Endothelial cell of umbilical vein (primary cell): ENCODE data around the gene CNTNAP2. TPM values are rescaled to one million over a fixed set of nuclear protein-coding genes. Genes with fewer than 3 reads are reported as not detected.

Source experiments
- BruUV-seq: library from RNA; stranded (reverse); fragments of 400-500 nt; replicated peaks from 2 replicates; lab custom pipeline; 2021; lab: Mats Ljungman, UMichigan
- CTCF ChIA-PET: fragments of 300-600, 350-600 bp; sonication (Branson Sonifier 250); formaldehyde crosslinking; loops from one replicate; lab custom pipeline; 2021; ENCODE audit warnings: antibody characterized with exemption, inconsistent platforms; lab: Charles Lee
- POLR2A ChIA-PET: fragments of 300-600, 350-600 bp; sonication (Branson Sonifier 250); formaldehyde crosslinking; loops from one replicate; lab custom pipeline; 2021; ENCODE audit warnings: antibody characterized with exemption, inconsistent platforms; lab: Charles Lee
- DNase-seq: peaks from one replicate; pipeline ENCODE4 v3.0.0-alpha.2; 2011; ENCODE audit warnings: low read depth, low spot score
- FAIRE-seq: peaks from 2 replicates; lab custom pipeline; 2011; peaks lifted over from hg19 to GRCh38; lab: Jason Lieb, UNC
- H2AFZ ChIP-seq: 2 replicates; pipeline ENCODE4 v1.6.0; 2012; ENCODE audit warnings: low read depth, low read length, control low read depth, inconsistent platforms
- H3K27ac ChIP-seq: 2 replicates; pipeline ENCODE4 v1.5.1; 2011; ENCODE audit warnings: low read depth, mild to moderate bottlenecking, control low read depth, low read length, moderate library complexity; ENCODE audit not compliant: insufficient read depth
- H3K27me3 ChIP-seq, 2 experiments: 2 replicates each; pipeline versions ENCODE4 v1.6.0 to v1.6.1; 2011; ENCODE audit warnings: low read length in 2 of 2, mixed read lengths in 1 of 2; ENCODE audit not compliant: control insufficient read depth in 2 of 2, insufficient read depth in 2 of 2
- H3K36me3 ChIP-seq, 2 experiments: 2 replicates in 1 of 2; 3 replicates in 1 of 2; pipeline ENCODE4 v1.5.1; 2011; ENCODE audit warnings: low read length in 2 of 2, mild to moderate bottlenecking in 1 of 2, moderate library complexity in 1 of 2; ENCODE audit not compliant: control insufficient read depth in 2 of 2, insufficient read depth in 2 of 2; ENCODE audit errors: extremely low read depth in 1 of 2
- H3K4me1 ChIP-seq: 3 replicates; pipeline ENCODE4 v1.5.1; 2011; ENCODE audit warnings: mild to moderate bottlenecking, low read length; ENCODE audit not compliant: control insufficient read depth, insufficient read depth; ENCODE audit errors: extremely low read depth
- H3K4me2 ChIP-seq: 2 replicates; pipeline ENCODE4 v1.6.1; 2011; ENCODE audit warnings: low read length, control low read depth, mixed read lengths; ENCODE audit not compliant: insufficient read depth
- H3K4me3 ChIP-seq, 3 experiments: fragments of 200-600 bp in 1 of 3; sonication (generic), shearing (Covaris generic) in 1 of 3; replicated peaks in 1 of 3; 2 replicates each; pipeline ENCODE4 v1.5.1; 2011 to 2016; ENCODE audit warnings: control low read depth in 3 of 3, low read length in 3 of 3, mild to moderate bottlenecking in 2 of 3, inconsistent platforms in 1 of 3, low read depth in 1 of 3, moderate library complexity in 1 of 3; ENCODE audit not compliant: insufficient read depth in 1 of 3
- H3K79me2 ChIP-seq: 2 replicates; pipeline ENCODE4 v1.6.0; 2012; ENCODE audit warnings: low read length, inconsistent platforms; ENCODE audit not compliant: control insufficient read depth, insufficient read depth
- H3K9ac ChIP-seq: replicated peaks from 2 replicates; pipeline ENCODE3; 2011; ENCODE audit warnings: low read length, control low read depth; ENCODE audit not compliant: insufficient read depth; ENCODE audit errors: extremely low read depth
- H3K9me1 ChIP-seq: replicated peaks from 3 replicates; pipeline ENCODE4 v1.6.0; 2011; ENCODE audit warnings: mild to moderate bottlenecking, low read length; ENCODE audit not compliant: control insufficient read depth, insufficient read depth; ENCODE audit errors: extremely low read depth
- H3K9me3 ChIP-seq: replicated peaks from 2 replicates; pipeline ENCODE4 v1.5.1; 2012; ENCODE audit warnings: low read length, inconsistent platforms; ENCODE audit not compliant: control insufficient read depth, insufficient read depth
- H4K20me1 ChIP-seq: replicated peaks from 2 replicates; pipeline ENCODE3; 2011; ENCODE audit warnings: mild to moderate bottlenecking, low read length; ENCODE audit not compliant: control insufficient read depth, insufficient read depth; ENCODE audit errors: extremely low read depth
- EZH2 ChIP-seq: IDR thresholded peaks from 2 replicates; pipeline ENCODE4 v1.6.1; 2012; ENCODE audit warnings: borderline replicate concordance, low read depth, mild to moderate bottlenecking, moderate library complexity, low read length, inconsistent platforms; ENCODE audit not compliant: severe bottlenecking
- FOS ChIP-seq: IDR thresholded peaks from 2 replicates; pipeline ENCODE4 v1.6.1; 2011; ENCODE audit warnings: mild to moderate bottlenecking, low read length, moderate library complexity, borderline replicate concordance; ENCODE audit not compliant: insufficient read depth
- GATA2 ChIP-seq: IDR thresholded peaks from 2 replicates; pipeline ENCODE4 v1.7.0; 2011; ENCODE audit warnings: low read depth, mild to moderate bottlenecking, moderate library complexity, mixed read lengths, low read length; ENCODE audit not compliant: insufficient read length, insufficient read depth
- JUN ChIP-seq: IDR thresholded peaks from 2 replicates; pipeline ENCODE4 v1.6.1; 2011; ENCODE audit warnings: borderline replicate concordance, low read depth; ENCODE audit not compliant: insufficient read length, insufficient read depth
- MYC ChIP-seq: IDR thresholded peaks from one replicate; pipeline ENCODE4 v1.6.1; 2011; ENCODE audit warnings: mild to moderate bottlenecking, low read depth, low read length
- POLR2A ChIP-seq: IDR thresholded peaks from 2 replicates; pipeline ENCODE4 v1.6.1; 2012; ENCODE audit warnings: low read depth, mild to moderate bottlenecking, control low read depth, low read length
- POLR2AphosphoS5 ChIP-seq: IDR thresholded peaks from 2 replicates; pipeline ENCODE4 v1.6.1; 2012; ENCODE audit warnings: low read depth, mild to moderate bottlenecking, control low read depth, low read length, moderate library complexity; ENCODE audit not compliant: insufficient read depth
- dilution Hi-C: fragments of 300-500 bp; cut with MboI; formaldehyde crosslinking; loops from one replicate; pipeline ENCODE4 v1.15.0; 2019; ENCODE audit warnings: low sequenced_read_pairs; ENCODE audit not compliant: extremely low pct_ligation_motif_present
- intact Hi-C: fragments of 100-400 bp; cut with micrococcal nuclease; formaldehyde crosslinking; loops from one replicate; pipeline ENCODE4 v1.10.0; 2022
- polyA plus RNA-seq, 4 experiments: library from polyadenylated mRNA; depleted of rRNA in 3 of 4; stranded (reverse) in 3 of 4; unstranded in 1 of 4; fragments of >200 nt; gene quantifications; 2 replicates each; pipeline versions ENCODE4 v1.2.1 to v1.2.3, GENCODE V29; 2011 to 2012; ENCODE audit warnings: missing spikeins in 1 of 4
- total RNA-seq: library from RNA; stranded (reverse); gene quantifications from 2 replicates; pipeline ENCODE4 v1.2.3, GENCODE V29; 2021
- TF ChIP-seq, protein P1 (sequence below): IDR thresholded peaks from 2 replicates; pipeline ENCODE4 v1.6.1; 2011; ENCODE audit not compliant: insufficient read depth, insufficient read length
- TF ChIP-seq, protein P2 (sequence below), 2 donors: IDR thresholded peaks; 1 replicate in 1 of 2; 2 replicates in 1 of 2; pipeline ENCODE4 v1.5.1; 2011; ENCODE audit warnings: low read length in 2 of 2, mild to moderate bottlenecking in 2 of 2, moderate library complexity in 2 of 2, control low read depth in 1 of 2, inconsistent platforms in 1 of 2, low read depth in 1 of 2; ENCODE audit not compliant: insufficient read depth in 1 of 2; ENCODE audit errors: extremely low read depth in 1 of 2

The CNTNAP2 gene
- total and polyA plus RNA-seq, 2 donors (not counting 3 experiments of a cell fraction or from before 2014, with no cell fraction given), result not detected

DNA sequence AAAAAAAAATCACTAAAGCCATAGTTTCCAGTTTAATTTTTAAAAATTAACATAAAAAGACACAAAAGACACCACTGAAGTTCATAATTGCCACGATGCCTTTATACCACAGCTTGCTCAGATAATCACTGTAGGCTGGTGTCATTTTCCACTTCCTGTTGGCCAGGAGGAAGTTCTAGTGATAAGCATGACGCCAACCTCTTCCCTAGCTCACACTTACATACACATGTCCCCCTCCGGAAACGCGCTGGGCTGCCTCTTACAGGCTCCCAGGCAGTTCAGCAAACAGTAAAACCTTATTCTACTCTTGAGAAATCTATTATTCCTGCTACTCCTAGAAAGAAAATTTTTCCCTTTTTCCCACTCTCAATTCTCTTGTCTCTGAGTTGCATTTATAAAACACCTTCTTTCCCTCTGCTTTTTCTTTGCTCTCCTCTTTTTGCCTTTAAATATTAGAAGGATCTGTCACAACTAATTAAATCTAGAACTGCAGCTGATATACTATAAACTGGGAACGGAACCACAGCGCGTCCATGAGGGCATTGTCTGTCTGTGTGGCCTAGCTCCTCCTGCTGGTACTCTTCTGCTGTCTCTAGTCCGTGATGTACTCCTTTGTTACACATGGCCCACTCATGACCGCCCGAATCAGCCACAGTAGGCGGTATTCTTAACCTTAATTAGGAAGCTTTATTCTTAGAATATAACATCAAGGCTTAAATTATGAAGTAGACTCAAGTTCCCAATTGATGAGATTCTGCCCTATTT is 664.9 kb downstream of the CNTNAP2 start:
- FAIRE-seq (no peak), DNase-seq (no peak)
- Histone ChIP-seq H3K27me3 (no peaks in the 10 kb centered on the region), H3K4me2 (no peak overlapping the region), H3K79me2 (no peaks in the 10 kb centered on the region), H3K9ac (no peak overlapping the region), H3K27ac (no peak overlapping the region), H3K4me1 (no peaks in the 10 kb centered on the region), H4K20me1 (no peaks in the 10 kb centered on the region), H3K36me3 (no peaks in the 10 kb centered on the region), H2AFZ (no peak overlapping the region), H3K9me1 (no peaks in the 10 kb centered on the region), H3K4me3 (no peak overlapping the region), H3K9me3 (peaks cover 6% of the 10 kb centered on the region)
- no TSS peak for BruUV-seq
- ChIA-PET CTCF (interaction anchor here (0.6 kb wide), 1 partner anchor 47 kb away, joined by 3 read pairs; no protein-coding TSS in a partner anchor), POLR2A (no interaction called here)
- dilution Hi-C loops, result no loop called here
- TF ChIP-seq GATA2 (no peak), MYC (no peak), JUN (no peak), FOS (no peak), EZH2 (no peak), POLR2AphosphoS5 (no peak), POLR2A (no peak)
- TF ChIP-seq, protein P1, sequence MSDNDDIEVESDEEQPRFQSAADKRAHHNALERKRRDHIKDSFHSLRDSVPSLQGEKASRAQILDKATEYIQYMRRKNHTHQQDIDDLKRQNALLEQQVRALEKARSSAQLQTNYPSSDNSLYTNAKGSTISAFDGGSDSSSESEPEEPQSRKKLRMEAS, result no peak
- TF ChIP-seq, protein P2, sequence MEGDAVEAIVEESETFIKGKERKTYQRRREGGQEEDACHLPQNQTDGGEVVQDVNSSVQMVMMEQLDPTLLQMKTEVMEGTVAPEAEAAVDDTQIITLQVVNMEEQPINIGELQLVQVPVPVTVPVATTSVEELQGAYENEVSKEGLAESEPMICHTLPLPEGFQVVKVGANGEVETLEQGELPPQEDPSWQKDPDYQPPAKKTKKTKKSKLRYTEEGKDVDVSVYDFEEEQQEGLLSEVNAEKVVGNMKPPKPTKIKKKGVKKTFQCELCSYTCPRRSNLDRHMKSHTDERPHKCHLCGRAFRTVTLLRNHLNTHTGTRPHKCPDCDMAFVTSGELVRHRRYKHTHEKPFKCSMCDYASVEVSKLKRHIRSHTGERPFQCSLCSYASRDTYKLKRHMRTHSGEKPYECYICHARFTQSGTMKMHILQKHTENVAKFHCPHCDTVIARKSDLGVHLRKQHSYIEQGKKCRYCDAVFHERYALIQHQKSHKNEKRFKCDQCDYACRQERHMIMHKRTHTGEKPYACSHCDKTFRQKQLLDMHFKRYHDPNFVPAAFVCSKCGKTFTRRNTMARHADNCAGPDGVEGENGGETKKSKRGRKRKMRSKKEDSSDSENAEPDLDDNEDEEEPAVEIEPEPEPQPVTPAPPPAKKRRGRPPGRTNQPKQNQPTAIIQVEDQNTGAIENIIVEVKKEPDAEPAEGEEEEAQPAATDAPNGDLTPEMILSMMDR (IDR thresholded peaks at IDR 0.05; ENCODE audit: extremely low read depth in 1 of 2, insufficient read depth in 1 of 2, low read depth in 1 of 2, low read length in 2 of 2), result no peak
- intact Hi-C loops, result no loop called here
